Panc1 (cell line): ENCODE measurements around the gene ABCC8. TPM values are rescaled to one million over a fixed set of nuclear protein-coding genes. Genes with fewer than 3 reads are reported as not detected.

Source experiments
- ATAC-seq: fragments of 200-7000 bp; cut with Tn5 transposase; 2 replicates; pipeline ENCODE4 v1.9.1; 2020; ENCODE audit warnings: mild to moderate bottlenecking, moderate library complexity
- BruUV-seq: library from RNA; stranded (reverse); fragments of 400-500 nt; replicated peaks from 2 replicates; lab custom pipeline; 2021; lab: Mats Ljungman, UMichigan
- CTCF ChIA-PET: fragments of 300-600 bp; sonication (Branson Sonifier 250); formaldehyde crosslinking; loops from one replicate; lab custom pipeline; 2022; ENCODE audit warnings: antibody characterized with exemption; lab: Charles Lee
- POLR2A ChIA-PET: fragments of 300-600 bp; sonication (Branson Sonifier 250); formaldehyde crosslinking; loops from one replicate; lab custom pipeline; 2022; ENCODE audit warnings: antibody characterized with exemption; lab: Charles Lee
- DNase-seq: peaks from one replicate; pipeline ENCODE4 v3.0.0-alpha.2; 2010; ENCODE audit warnings: low read depth, low spot score
- H3K27ac ChIP-seq: 2 replicates; pipeline ENCODE4 v1.5.1; 2011; ENCODE audit warnings: mild to moderate bottlenecking, low read length, inconsistent platforms
- H3K27me3 ChIP-seq: fragments of 200-500 bp; sonication (Bioruptor generic); 2 replicates; pipeline ENCODE4 v1.6.0; 2014; ENCODE audit warnings: low read length, inconsistent platforms; ENCODE audit not compliant: control insufficient read depth, insufficient read depth
- H3K36me3 ChIP-seq: fragments of 200-500 bp; sonication (Bioruptor generic); 2 replicates; pipeline ENCODE4 v1.5.1; 2014; ENCODE audit warnings: inconsistent platforms, mild to moderate bottlenecking, low read length, moderate library complexity; ENCODE audit not compliant: control insufficient read depth, insufficient read depth
- H3K4me1 ChIP-seq: 2 replicates; pipeline ENCODE4 v1.5.1; 2011; ENCODE audit warnings: inconsistent platforms, mild to moderate bottlenecking, low read length, moderate library complexity; ENCODE audit not compliant: control insufficient read depth, insufficient read depth
- H3K4me3 ChIP-seq, 2 experiments: 2 replicates each; pipeline ENCODE4 v1.5.1; 2011 to 2012; ENCODE audit warnings: low read depth in 2 of 2, low read length in 2 of 2, mild to moderate bottlenecking in 2 of 2, inconsistent platforms in 1 of 2, moderate library complexity in 1 of 2
- H3K9me3 ChIP-seq: fragments of 200-500 bp; sonication (Bioruptor generic); 2 replicates; pipeline ENCODE4 v1.5.1; 2014; ENCODE audit warnings: low read depth, mild to moderate bottlenecking, inconsistent platforms, low read length, moderate library complexity; ENCODE audit not compliant: control insufficient read depth, insufficient read depth
- POLR2AphosphoS5 ChIP-seq: IDR thresholded peaks from 2 replicates; pipeline ENCODE4 v1.6.1; 2012; ENCODE audit warnings: mild to moderate bottlenecking, low read depth, low read length, moderate library complexity
- SIN3A ChIP-seq: IDR thresholded peaks from 2 replicates; pipeline ENCODE4 v1.6.1; 2012; ENCODE audit warnings: low read depth, mild to moderate bottlenecking, low read length, moderate library complexity, borderline replicate concordance; ENCODE audit not compliant: insufficient read depth
- TCF7L2 ChIP-seq: IDR thresholded peaks from 2 replicates; pipeline ENCODE4 v1.6.1; 2011; ENCODE audit warnings: mild to moderate bottlenecking, low read depth, low read length, inconsistent platforms
- in situ Hi-C: cut with HindIII; loops from 2 replicates; pipeline ENCODE4 v1.10.0; 2016; ENCODE audit warnings: low sequenced_read_pairs, low pct_unique_long_range_greater_than_20kb
- intact Hi-C: fragments of 100-400 bp; cut with micrococcal nuclease; formaldehyde crosslinking; loops from one replicate; pipeline ENCODE4 v1.10.0; 2022; ENCODE audit not compliant: unreplicated experiment
- total RNA-seq: library from RNA; stranded (reverse); gene quantifications from one replicate; pipeline ENCODE4 v1.2.1, GENCODE V29; 2021; ENCODE audit not compliant: unreplicated experiment
- TF ChIP-seq, protein P1 (sequence below), 2 experiments: IDR thresholded peaks; 2 replicates each; pipeline ENCODE4 v1.6.1; 2011 to 2012; ENCODE audit warnings: low read depth in 2 of 2, control low read depth in 1 of 2, low read length in 1 of 2, mild to moderate bottlenecking in 1 of 2, moderate library complexity in 1 of 2; ENCODE audit not compliant: insufficient read depth in 1 of 2
- TF ChIP-seq, protein P2 (sequence below): fragments of 450-650 bp; IDR thresholded peaks from 2 replicates; pipeline ENCODE4 v1.5.1; 2017; ENCODE audit warnings: mild to moderate bottlenecking

ABCC8 gene
- total RNA-seq, 1 experiment from 2014 or later, result 0.18 TPM

DNA sequence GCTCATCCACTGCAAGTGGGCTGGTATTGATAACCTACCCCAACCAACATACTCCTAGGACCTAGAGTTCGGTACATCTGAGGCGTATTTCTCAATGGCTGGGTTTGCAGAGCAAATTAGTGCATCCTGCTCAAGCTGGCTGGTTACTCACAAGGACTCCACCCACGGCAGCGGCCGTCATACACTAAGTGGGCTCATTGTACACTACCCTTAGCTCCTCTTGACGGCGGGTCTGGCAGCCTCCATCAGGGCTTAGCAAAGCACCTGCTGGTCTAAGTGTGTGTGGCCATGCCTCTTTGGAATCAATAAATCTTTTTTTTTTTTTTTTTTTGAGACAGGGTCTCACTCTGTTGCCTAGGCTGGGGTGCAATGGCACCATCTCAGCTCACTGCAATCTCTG is 68.0 kb downstream of the ABCC8 start:
- Histone ChIP-seq H3K9me3 (no peaks in the 10 kb centered on the region), H3K27ac (no peak overlapping the region), H3K4me1 (peaks cover 6% of the 10 kb centered on the region; the same call in 1 of the 2 replicates), H3K36me3 (no peaks in the 10 kb centered on the region), H3K4me3 (no peak overlapping the region), H3K27me3 (no peaks in the 10 kb centered on the region)
- DNase-seq, result no peak
- in situ Hi-C loops (no loop called here), intact Hi-C loops (no loop called here)
- ChIA-PET CTCF (no interaction called here), POLR2A (no interaction called here)
- TF ChIP-seq SIN3A (no peak), POLR2AphosphoS5 (no peak), TCF7L2 (no peak)
- TF ChIP-seq, protein P1, sequence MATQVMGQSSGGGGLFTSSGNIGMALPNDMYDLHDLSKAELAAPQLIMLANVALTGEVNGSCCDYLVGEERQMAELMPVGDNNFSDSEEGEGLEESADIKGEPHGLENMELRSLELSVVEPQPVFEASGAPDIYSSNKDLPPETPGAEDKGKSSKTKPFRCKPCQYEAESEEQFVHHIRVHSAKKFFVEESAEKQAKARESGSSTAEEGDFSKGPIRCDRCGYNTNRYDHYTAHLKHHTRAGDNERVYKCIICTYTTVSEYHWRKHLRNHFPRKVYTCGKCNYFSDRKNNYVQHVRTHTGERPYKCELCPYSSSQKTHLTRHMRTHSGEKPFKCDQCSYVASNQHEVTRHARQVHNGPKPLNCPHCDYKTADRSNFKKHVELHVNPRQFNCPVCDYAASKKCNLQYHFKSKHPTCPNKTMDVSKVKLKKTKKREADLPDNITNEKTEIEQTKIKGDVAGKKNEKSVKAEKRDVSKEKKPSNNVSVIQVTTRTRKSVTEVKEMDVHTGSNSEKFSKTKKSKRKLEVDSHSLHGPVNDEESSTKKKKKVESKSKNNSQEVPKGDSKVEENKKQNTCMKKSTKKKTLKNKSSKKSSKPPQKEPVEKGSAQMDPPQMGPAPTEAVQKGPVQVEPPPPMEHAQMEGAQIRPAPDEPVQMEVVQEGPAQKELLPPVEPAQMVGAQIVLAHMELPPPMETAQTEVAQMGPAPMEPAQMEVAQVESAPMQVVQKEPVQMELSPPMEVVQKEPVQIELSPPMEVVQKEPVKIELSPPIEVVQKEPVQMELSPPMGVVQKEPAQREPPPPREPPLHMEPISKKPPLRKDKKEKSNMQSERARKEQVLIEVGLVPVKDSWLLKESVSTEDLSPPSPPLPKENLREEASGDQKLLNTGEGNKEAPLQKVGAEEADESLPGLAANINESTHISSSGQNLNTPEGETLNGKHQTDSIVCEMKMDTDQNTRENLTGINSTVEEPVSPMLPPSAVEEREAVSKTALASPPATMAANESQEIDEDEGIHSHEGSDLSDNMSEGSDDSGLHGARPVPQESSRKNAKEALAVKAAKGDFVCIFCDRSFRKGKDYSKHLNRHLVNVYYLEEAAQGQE (IDR thresholded peaks at IDR 0.05; ENCODE audit: insufficient read depth in 1 of 2, low read depth in 2 of 2, low read length in 1 of 2), result no peak
- TF ChIP-seq, protein P2, sequence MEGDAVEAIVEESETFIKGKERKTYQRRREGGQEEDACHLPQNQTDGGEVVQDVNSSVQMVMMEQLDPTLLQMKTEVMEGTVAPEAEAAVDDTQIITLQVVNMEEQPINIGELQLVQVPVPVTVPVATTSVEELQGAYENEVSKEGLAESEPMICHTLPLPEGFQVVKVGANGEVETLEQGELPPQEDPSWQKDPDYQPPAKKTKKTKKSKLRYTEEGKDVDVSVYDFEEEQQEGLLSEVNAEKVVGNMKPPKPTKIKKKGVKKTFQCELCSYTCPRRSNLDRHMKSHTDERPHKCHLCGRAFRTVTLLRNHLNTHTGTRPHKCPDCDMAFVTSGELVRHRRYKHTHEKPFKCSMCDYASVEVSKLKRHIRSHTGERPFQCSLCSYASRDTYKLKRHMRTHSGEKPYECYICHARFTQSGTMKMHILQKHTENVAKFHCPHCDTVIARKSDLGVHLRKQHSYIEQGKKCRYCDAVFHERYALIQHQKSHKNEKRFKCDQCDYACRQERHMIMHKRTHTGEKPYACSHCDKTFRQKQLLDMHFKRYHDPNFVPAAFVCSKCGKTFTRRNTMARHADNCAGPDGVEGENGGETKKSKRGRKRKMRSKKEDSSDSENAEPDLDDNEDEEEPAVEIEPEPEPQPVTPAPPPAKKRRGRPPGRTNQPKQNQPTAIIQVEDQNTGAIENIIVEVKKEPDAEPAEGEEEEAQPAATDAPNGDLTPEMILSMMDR, result no peak
- ATAC-seq, result no peak
- no TSS peak for BruUV-seq

DNA sequence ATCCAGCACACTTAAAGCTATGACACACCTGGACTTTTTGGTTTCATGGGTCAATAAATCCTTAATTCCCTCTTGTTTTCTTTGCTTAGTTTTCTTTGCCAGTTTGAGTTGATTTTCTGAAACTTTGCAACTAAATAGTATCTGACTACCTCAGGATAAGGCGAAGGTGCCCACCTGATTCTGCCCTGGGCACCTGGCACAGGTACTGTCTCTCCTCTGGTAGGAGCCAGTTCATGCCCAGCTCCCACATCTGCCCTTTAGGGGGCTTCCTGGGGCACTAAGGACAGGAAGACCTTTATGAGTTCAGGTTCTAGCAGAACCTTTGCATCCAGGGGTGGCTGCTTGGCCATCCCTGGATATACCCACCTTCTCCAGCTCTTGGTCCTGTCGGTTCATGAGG is 68.6 kb downstream of the ABCC8 start:
- intact Hi-C loops, result no loop called here
- peaks cover 6% of the 10 kb centered on the region; the same call in 1 of the 2 replicates for H3K4me1 ChIP-seq
- no peaks in the 10 kb centered on the region for H3K36me3 ChIP-seq
- CTCF ChIA-PET, result no interaction called here
- POLR2A ChIA-PET, result no interaction called here
- DNase-seq, result no peak
- TF ChIP-seq TCF7L2 (no peak), POLR2AphosphoS5 (no peak), SIN3A (no peak)
- TF ChIP-seq, protein P2, result no peak
- TF ChIP-seq, protein P1 (IDR thresholded peaks at IDR 0.05; ENCODE audit: insufficient read depth in 1 of 2, low read depth in 2 of 2, low read length in 1 of 2), result no peak
- BruUV-seq, result no TSS peak
- no peak overlapping the region for H3K27ac ChIP-seq
- in situ Hi-C loops, result no loop called here
- no peaks in the 10 kb centered on the region for H3K27me3 ChIP-seq
- no peaks in the 10 kb centered on the region for H3K9me3 ChIP-seq
- ATAC-seq, result no peak
- H3K4me3 ChIP-seq, result no peak overlapping the region
